GM23248 (cell line): Measurements from ENCODE around the gene MYORG. TPM values are rescaled to one million over a fixed set of nuclear protein-coding genes. Genes with fewer than 3 reads are reported as not detected.

Source experiments
- DNase-seq: peaks from one replicate; pipeline ENCODE4 v3.0.0-alpha.2; 2015
- H2AFZ ChIP-seq: fragments of 200-600 bp; sonication (generic); 2 replicates; pipeline ENCODE4 v1.6.1; 2016; ENCODE audit warnings: antibody characterized with exemption
- H3F3A ChIP-seq: fragments of 200-600 bp; sonication (generic); 2 replicates; pipeline ENCODE4 v1.6.1; 2016; ENCODE audit warnings: mild to moderate bottlenecking, antibody characterized with exemption, mixed run types; ENCODE audit not compliant: insufficient read depth
- H3K27ac ChIP-seq: fragments of 200-600 bp; sonication (generic); 2 replicates; pipeline ENCODE4 v1.5.1; 2016; ENCODE audit warnings: mild to moderate bottlenecking
- H3K27me3 ChIP-seq: fragments of 200-600 bp; sonication (generic); replicated peaks from 2 replicates; pipeline ENCODE4 v1.6.1; 2016; ENCODE audit warnings: mild to moderate bottlenecking; ENCODE audit not compliant: insufficient read depth
- H3K36me3 ChIP-seq: fragments of 200-600 bp; sonication (generic); 2 replicates; pipeline ENCODE4 v1.6.1; 2016; ENCODE audit warnings: low read depth, mild to moderate bottlenecking
- H3K4me1 ChIP-seq: fragments of 200-600 bp; sonication (generic); 2 replicates; pipeline ENCODE4 v1.6.1; 2016; ENCODE audit warnings: mild to moderate bottlenecking; ENCODE audit not compliant: insufficient read depth
- H3K4me2 ChIP-seq: fragments of 200-600 bp; sonication (generic); one replicate; pipeline ENCODE4 v1.6.1; 2016; ENCODE audit warnings: mild to moderate bottlenecking; ENCODE audit not compliant: unreplicated experiment
- H3K4me3 ChIP-seq: fragments of 200-600 bp; sonication (generic); 2 replicates; pipeline ENCODE4 v1.5.1; 2016; ENCODE audit warnings: mild to moderate bottlenecking
- H3K79me2 ChIP-seq: fragments of 200-600 bp; sonication (generic); 2 replicates; pipeline ENCODE4 v1.6.1; 2016; ENCODE audit warnings: mild to moderate bottlenecking; ENCODE audit not compliant: insufficient read depth
- H3K9ac ChIP-seq: fragments of 200-600 bp; sonication (generic); 2 replicates; pipeline ENCODE4 v1.6.1; 2016; ENCODE audit warnings: mild to moderate bottlenecking
- H3K9me2 ChIP-seq: fragments of 200-600 bp; sonication (generic); 2 replicates; pipeline ENCODE4 v1.6.1; 2016; ENCODE audit warnings: mixed run types, mild to moderate bottlenecking, moderate library complexity; ENCODE audit not compliant: insufficient read depth
- H3K9me3 ChIP-seq: fragments of 200-600 bp; sonication (generic); one replicate; pipeline ENCODE4 v1.6.1; 2017; ENCODE audit warnings: low read depth
- H4K20me1 ChIP-seq: fragments of 200-600 bp; sonication (generic); 2 replicates; pipeline ENCODE4 v1.6.0; 2016; ENCODE audit not compliant: insufficient read depth
- EZH2 ChIP-seq: fragments of 200-600 bp; sonication (generic); IDR thresholded peaks from 2 replicates; pipeline ENCODE4 v1.6.1; 2018; ENCODE audit warnings: antibody characterized with exemption, mild to moderate bottlenecking; ENCODE audit not compliant: insufficient read depth, poor library complexity, severe bottlenecking
- EZH2phosphoT487 ChIP-seq: fragments of 200-600 bp; sonication (generic); IDR thresholded peaks from 2 replicates; pipeline ENCODE4 v1.6.1; 2018; ENCODE audit warnings: antibody characterized with exemption, moderate library complexity, mild to moderate bottlenecking, low read depth; ENCODE audit not compliant: insufficient read depth
- WGBS, 2 experiments: methylation state at CpG; one replicate each; pipeline ENCODE4 v1.1.6; 2015 to 2017; ENCODE audit warnings: low lambda C conversion rate in 2 of 2, low coverage in 1 of 2; ENCODE audit errors: missing lambda C conversion rate in 2 of 2; 5-methylcytosine and 5-hydroxymethylcytosine counted together
- in situ Hi-C: fragments of 300-500 bp; cut with MboI; formaldehyde crosslinking; loops from 2 replicates; pipeline ENCODE4 v1.15.0; 2020
- polyA plus RNA-seq: library from polyadenylated mRNA; unstranded; fragments of >200 nt; fragmentation: Nextera tagmentation; extraction: Ambion mirVana; gene quantifications from 2 replicates; pipeline ENCODE4 v1.2.1, GENCODE V29; 2016
- total RNA-seq: library from RNA; depleted of rRNA; stranded (reverse); fragments of >200 nt; shearing (Covaris generic); gene quantifications from 2 replicates; pipeline ENCODE4 v1.2.3, GENCODE V29; 2014

The MYORG gene
- total and polyA plus RNA-seq, 2 experiments from 2014 or later: 0.73 to 1.1 TPM

DNA sequence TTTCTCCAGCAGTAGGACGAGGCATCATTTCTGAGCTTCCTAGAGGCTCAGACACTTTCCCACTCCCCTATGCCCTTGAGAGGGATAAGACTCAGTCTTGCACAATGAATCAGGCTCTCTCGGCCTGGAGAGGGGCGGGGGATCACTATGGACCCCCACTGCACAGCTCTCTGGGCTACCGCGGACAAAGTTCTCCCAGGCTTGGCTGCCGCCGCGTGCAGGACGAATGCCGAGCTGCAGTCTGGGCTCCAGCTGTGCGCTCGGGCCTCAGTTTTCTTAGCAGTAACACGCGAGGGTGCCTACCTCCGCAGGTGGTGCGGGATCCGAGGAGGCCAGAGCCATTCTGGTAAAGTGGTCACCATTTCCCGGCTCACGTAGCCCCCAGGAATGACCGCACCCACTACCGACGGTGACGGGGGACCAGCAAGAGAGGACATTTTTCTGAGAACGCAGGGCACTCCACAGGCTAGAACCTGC, 3.4 kb upstream of the MYORG start:
- no peaks in the 10 kb centered on the region for H3K27me3 ChIP-seq
- no peaks in the 10 kb centered on the region for H3K79me2 ChIP-seq
- no peak overlapping the region for H3K27ac ChIP-seq
- H3K9me3 ChIP-seq: no peaks in the 10 kb centered on the region
- no peaks in the 10 kb centered on the region for H3K4me1 ChIP-seq
- no peaks in the 10 kb centered on the region for H3K36me3 ChIP-seq
- H3K9ac ChIP-seq: no peak overlapping the region
- no peaks in the 10 kb centered on the region for H4K20me1 ChIP-seq
- 0 out of 2 replicates have a peak, but pooled peaks cover 5% of the 10 kb centered on the region for H3F3A ChIP-seq
- H3K9me2 ChIP-seq: no peaks in the 10 kb centered on the region
- WGBS, 2 experiments: 27 to 29% methylated on average over 23 to 24 of the region's 24 CpGs
- DNase-seq: no peak
- no peak for TF ChIP-seq EZH2phosphoT487
- TF ChIP-seq EZH2: no peak
- H3K4me3 ChIP-seq: no peak overlapping the region; the same call in 1 of the 2 replicates
- in situ Hi-C loops: no loop called here
- H2AFZ ChIP-seq: peak overlapping the region; percentile 89
- no peak overlapping the region for H3K4me2 ChIP-seq

DNA sequence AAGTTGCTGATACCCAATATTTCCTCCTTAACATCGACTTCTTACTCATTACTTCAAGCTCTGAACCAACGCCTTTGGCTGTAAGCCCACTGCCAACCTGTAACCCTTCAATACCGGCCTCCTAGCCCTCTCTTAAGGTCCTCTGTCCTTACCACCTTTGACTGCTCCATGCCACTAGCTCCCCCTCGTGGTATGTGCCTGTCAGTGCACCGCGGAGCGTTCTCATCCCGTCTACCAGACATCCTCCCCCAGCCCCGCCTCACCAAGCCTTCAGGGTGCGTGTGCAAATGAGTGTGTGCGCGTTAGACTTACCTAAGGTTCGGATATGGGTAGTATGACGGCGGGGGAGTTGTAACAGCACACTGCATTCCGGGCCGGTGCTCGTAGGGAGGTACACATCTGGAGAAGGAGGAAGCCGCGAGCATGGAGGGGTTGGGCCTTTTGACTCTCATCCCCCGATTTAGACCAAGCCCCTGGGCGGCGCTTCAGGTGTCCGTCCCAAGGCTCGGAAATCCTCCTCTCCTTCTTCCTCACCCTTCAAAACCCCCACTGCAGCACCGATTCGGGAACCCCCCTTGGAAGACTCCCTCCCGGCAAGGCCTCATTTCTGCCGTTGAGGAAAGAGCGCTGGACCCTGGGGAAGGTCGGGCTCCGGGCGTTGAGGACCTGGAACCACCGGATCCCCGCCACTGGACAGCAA, 2.8 kb upstream of the MYORG start:
- Histone ChIP-seq H3K27ac (no peak overlapping the region), H4K20me1 (no peaks in the 10 kb centered on the region), H3F3A (0 out of 2 replicates have a peak, but pooled peaks cover 5% of the 10 kb centered on the region), H3K4me3 (peak overlapping the region; percentile 73), H3K9me2 (no peaks in the 10 kb centered on the region), H3K4me2 (peak overlapping the region; percentile 82), H3K79me2 (no peaks in the 10 kb centered on the region), H3K36me3 (no peaks in the 10 kb centered on the region), H3K9me3 (no peaks in the 10 kb centered on the region), H3K27me3 (no peaks in the 10 kb centered on the region), H3K9ac (no peak overlapping the region), H3K4me1 (no peaks in the 10 kb centered on the region), H2AFZ (peak overlapping the region; percentile 89)
- peak; percentile 79 for DNase-seq
- in situ Hi-C loops: loop anchor here (5.0 kb wide), 1 partner anchor 37 kb away; no protein-coding TSS in a partner anchor
- no peak for TF ChIP-seq EZH2
- TF ChIP-seq EZH2phosphoT487: no peak
- WGBS, 2 experiments: 5 to 6% methylated on average over 32 to 35 of the region's 35 CpGs

DNA sequence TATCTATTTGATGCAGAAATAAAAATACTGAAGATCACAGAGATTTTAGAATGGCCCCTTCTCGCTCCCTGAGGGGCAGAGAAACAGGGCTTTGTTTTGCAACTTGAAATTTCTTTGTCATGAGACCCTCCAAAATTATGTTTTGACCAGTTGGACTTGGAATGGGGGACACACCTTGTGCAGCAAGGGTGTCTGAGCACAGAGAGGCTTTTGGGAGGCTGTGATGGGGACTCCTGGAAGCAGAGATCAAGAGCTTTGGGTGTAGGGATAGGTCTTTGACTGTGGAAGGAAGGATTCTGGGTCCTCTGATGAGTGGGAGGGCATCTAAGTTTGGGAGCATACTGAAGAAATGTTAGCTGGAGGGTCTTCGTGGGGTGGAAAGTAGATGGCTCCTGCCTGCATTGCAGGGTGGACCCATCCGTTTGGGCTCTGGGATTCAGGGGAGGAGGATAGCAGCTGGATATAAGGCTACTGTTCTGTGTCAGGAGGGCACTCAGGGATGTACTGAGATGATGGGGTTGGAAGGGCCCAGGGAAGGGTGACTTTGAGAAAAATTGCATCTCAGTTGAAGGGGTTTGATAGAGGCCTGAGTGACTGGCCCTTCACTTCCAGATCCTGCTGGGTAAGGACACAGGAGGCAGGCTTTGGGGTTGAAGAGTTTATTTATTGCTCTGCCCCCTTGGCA, 1.8 kb upstream of the MYORG start:
- H3K27me3 ChIP-seq: no peaks in the 10 kb centered on the region
- H3K4me2 ChIP-seq: no peak overlapping the region
- no peaks in the 10 kb centered on the region for H3K4me1 ChIP-seq
- DNase-seq: no peak
- 83 to 86% methylated on average over 2 to 3 of the region's 3 CpGs for WGBS, 2 experiments
- TF ChIP-seq EZH2 (no peak), EZH2phosphoT487 (no peak)
- no peaks in the 10 kb centered on the region for H3K9me3 ChIP-seq
- no peaks in the 10 kb centered on the region for H3K79me2 ChIP-seq
- H4K20me1 ChIP-seq: no peaks in the 10 kb centered on the region
- no peak overlapping the region for H3K9ac ChIP-seq
- H3K4me3 ChIP-seq: no peak overlapping the region
- H3F3A ChIP-seq: 0 out of 2 replicates have a peak, but pooled peaks cover 5% of the 10 kb centered on the region
- H3K27ac ChIP-seq: no peak overlapping the region
- H3K36me3 ChIP-seq: no peaks in the 10 kb centered on the region
- H2AFZ ChIP-seq: no peak overlapping the region
- in situ Hi-C loops: loop anchor here (5.0 kb wide), 1 partner anchor 36 kb away; no protein-coding TSS in a partner anchor
- H3K9me2 ChIP-seq: no peaks in the 10 kb centered on the region

DNA sequence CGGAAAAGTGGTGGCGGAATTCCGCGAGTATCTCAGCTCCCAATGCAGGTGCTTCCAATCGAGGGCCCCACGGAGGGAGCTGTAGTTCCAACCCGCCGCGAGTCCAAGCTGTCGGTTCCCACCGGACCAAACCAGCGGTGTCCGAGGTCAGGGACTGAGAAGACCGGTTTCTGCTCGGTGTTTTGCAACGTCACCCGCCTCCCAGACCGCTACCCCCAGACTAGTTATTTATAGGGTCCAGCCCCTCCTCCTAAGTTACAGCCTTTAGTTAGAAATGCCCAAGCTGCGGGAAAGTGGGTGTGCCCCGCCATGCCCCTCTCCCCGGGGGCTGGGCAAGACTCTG, 677 bp upstream of the MYORG start:
- Histone ChIP-seq H2AFZ (peak overlapping the region; percentile 89), H3K9ac (peak overlapping the region; percentile 64), H3K4me2 (peak overlapping the region; percentile 88), H3K36me3 (no peaks in the 10 kb centered on the region), H3K27ac (no peak overlapping the region), H3K9me2 (no peaks in the 10 kb centered on the region), H4K20me1 (no peaks in the 10 kb centered on the region), H3K9me3 (no peaks in the 10 kb centered on the region), H3K4me3 (peak overlapping the region; percentile 79), H3K79me2 (no peaks in the 10 kb centered on the region), H3K4me1 (no peaks in the 10 kb centered on the region), H3K27me3 (no peaks in the 10 kb centered on the region), H3F3A (0 out of 2 replicates have a peak, but pooled peaks cover 5% of the 10 kb centered on the region)
- peak; percentile 61 for DNase-seq
- 5 to 8% methylated on average over 21 of the region's 21 CpGs for WGBS, 2 experiments
- in situ Hi-C loops: loop anchor here (5.0 kb wide), 1 partner anchor 35 kb away; no protein-coding TSS in a partner anchor
- TF ChIP-seq EZH2 (no peak), EZH2phosphoT487 (no peak)
